ENCODE results near the gene RPGRIP1. TPM values are rescaled to one million over a fixed set of nuclear protein-coding genes. Genes with fewer than 3 reads are reported as not detected.
"Not testable (repeated sequence)": the region's sequence is repeated elsewhere in the genome, so short reads cannot be mapped to it uniquely, and the experiment has no call there.

Gene RPGRIP1
- total RNA-seq, 2 donors from 2014 or later = 0.12 TPM; not detected in 1

- no peaks in the 10 kb centered on the region for H3K9me3 ChIP-seq
- TF ChIP-seq, protein P1, sequence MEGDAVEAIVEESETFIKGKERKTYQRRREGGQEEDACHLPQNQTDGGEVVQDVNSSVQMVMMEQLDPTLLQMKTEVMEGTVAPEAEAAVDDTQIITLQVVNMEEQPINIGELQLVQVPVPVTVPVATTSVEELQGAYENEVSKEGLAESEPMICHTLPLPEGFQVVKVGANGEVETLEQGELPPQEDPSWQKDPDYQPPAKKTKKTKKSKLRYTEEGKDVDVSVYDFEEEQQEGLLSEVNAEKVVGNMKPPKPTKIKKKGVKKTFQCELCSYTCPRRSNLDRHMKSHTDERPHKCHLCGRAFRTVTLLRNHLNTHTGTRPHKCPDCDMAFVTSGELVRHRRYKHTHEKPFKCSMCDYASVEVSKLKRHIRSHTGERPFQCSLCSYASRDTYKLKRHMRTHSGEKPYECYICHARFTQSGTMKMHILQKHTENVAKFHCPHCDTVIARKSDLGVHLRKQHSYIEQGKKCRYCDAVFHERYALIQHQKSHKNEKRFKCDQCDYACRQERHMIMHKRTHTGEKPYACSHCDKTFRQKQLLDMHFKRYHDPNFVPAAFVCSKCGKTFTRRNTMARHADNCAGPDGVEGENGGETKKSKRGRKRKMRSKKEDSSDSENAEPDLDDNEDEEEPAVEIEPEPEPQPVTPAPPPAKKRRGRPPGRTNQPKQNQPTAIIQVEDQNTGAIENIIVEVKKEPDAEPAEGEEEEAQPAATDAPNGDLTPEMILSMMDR (IDR thresholded peaks at IDR 0.05) = no peak
- H3K36me3 ChIP-seq = peaks cover 26% of the 10 kb centered on the region
- peaks cover 0 to 12% of the 10 kb centered on the region in 2 donors for H3K4me1 ChIP-seq
- no peak overlapping the region for H3K27ac ChIP-seq
- H3K4me3 ChIP-seq = no peak overlapping the region
- no peak for DNase-seq (ENCODE audit: low spot score)
- no peaks in the 10 kb centered on the region for H3K27me3 ChIP-seq
These were observed 31.5 kb upstream of the RPGRIP1 start for GRCh38 chr14:21248338-21248737.

- Histone ChIP-seq H3K4me3 (no peak overlapping the region), H3K27me3 (no peaks in the 10 kb centered on the region), H3K4me1 (peaks cover 0 to 12% of the 10 kb centered on the region in 2 donors), H3K27ac (no peak overlapping the region), H3K9me3 (no peaks in the 10 kb centered on the region), H3K36me3 (peaks cover 23% of the 10 kb centered on the region)
- DNase-seq (ENCODE audit: low spot score) = no peak
- TF ChIP-seq, protein P1 (IDR thresholded peaks at IDR 0.05) = no peak
These were observed 31.0 kb upstream of the RPGRIP1 start for GRCh38 chr14:21248739-21249411.

DNA sequence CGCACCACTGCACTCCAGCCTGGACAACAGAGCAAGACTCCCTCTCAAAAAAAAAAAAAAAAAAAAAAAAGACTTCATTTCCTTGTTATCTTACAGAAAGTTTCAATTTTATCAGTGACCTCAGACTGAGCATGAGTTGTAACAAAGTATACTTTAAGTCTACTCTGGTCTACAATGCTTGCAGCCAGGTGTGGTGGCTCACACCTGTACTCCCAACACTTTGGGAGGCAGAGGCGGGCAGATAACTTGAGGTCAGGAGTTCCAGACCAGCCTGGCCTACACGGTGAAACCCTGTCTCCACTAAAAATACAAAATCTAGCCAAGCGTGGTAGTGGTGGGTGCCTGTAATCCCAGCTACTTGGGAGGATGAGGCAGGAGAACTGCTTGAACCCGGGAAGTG is 28.7 kb upstream of the RPGRIP1 start:
- Histone ChIP-seq H3K27me3 (no peaks in the 10 kb centered on the region), H3K4me3 (no peak overlapping the region), H3K36me3 (peaks cover 37% of the 10 kb centered on the region), H3K9me3 (no peaks in the 10 kb centered on the region), H3K27ac (no peak overlapping the region), H3K4me1 (peaks cover 0 to 25% of the 10 kb centered on the region in 2 donors)
- no peak for DNase-seq (ENCODE audit: low spot score)
- TF ChIP-seq, protein P1 (IDR thresholded peaks at IDR 0.05) = no peak

DNA sequence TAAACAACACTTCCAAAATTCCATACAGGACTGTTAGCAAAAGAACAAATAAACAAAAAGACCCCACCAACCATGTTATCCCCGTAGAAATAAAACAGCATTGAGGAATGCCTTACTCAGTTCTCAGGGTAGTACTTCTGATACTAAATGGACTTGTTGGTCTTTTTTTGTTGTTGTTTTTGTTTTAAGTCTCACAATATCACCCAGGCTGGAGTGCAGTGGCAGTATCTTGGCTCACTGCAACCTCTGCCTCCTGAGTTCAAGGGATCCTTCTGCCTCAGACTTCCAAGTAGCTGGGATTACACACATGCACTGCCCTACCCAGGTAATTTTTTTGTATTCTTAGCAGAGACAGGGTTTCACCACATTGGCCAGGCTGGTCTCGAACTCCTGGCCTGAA is 27.7 kb upstream of the RPGRIP1 start:
- Histone ChIP-seq H3K4me3 (no peak overlapping the region), H3K4me1 (peaks cover 0 to 28% of the 10 kb centered on the region in 2 donors), H3K27me3 (no peaks in the 10 kb centered on the region), H3K36me3 (peaks cover 46% of the 10 kb centered on the region), H3K9me3 (no peaks in the 10 kb centered on the region), H3K27ac (no peak overlapping the region)
- no peak for DNase-seq (ENCODE audit: low spot score)
- TF ChIP-seq, protein P1 (IDR thresholded peaks at IDR 0.05) = no peak

DNA sequence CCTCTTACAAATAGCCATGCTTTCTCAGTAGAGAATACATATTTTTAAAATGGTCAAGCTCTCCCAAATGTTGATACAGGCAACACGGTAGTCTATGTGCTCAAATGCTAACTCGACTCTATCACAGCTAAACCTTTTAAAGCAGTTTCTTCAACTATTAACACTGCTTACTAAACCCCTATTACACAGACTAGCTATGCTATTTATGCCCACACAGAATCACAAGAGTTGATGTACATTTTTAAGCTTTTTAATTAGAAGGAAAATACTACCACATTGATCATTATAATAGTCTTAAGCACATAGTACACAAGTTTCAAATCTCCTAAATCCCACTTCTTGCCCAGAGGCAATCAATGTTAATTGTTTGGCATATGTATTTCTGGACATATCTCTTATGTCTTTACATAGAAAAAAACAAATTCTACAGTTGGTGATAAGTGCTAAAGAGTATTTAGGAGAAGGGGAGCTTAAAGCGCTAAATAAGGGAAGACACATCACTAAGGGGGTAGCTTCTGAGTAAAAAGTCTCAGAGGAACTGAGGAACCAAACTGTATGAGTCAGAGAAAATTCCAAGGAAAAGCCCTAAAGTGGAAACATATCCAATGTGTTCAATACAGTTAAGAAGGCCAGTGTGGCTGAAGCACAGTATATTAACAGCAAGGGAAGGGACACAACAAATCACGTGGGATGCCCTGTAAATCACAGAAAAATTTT is 24.3 kb upstream of the RPGRIP1 start:
- Histone ChIP-seq H3K4me1 (peaks cover 0 to 53% of the 10 kb centered on the region in 2 donors), H3K4me3 (no peak overlapping the region), H3K27ac (no peak overlapping the region), H3K9me3 (no peaks in the 10 kb centered on the region), H3K27me3 (no peaks in the 10 kb centered on the region), H3K36me3 (peaks cover 45% of the 10 kb centered on the region)
- no peak for DNase-seq (ENCODE audit: low spot score)
- TF ChIP-seq, protein P1 (IDR thresholded peaks at IDR 0.05) = no peak

DNA sequence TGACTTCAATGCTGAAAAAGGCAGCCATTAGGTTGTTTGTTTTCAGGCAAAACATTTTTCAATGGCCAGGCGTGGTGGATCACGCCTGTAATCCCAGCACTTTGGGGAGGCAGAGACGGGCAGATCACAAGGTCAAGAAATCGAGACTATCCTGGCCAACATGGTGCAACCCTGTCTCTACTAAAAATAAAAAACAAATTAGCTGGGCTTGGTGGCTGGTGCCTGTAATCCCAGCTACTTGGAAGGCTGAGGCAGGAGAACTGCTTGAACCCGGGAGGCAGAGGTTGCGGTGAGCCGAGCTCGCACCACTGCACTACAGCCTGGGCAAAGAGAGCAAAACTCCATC is 23.8 kb upstream of the RPGRIP1 start:
- not testable (repeated sequence) for DNase-seq (ENCODE audit: low spot score); H3K4me3 ChIP-seq; H3K27ac ChIP-seq; H3K27me3 ChIP-seq; H3K9me3 ChIP-seq
- Histone ChIP-seq H3K36me3 (peaks cover 46% of the 10 kb centered on the region), H3K4me1 (peaks cover 0 to 55% of the 10 kb centered on the region in 2 donors)
